Neural progenitor cell (in vitro differentiated cells): Measurements from ENCODE around the gene COL4A2. TPM values are rescaled to one million over a fixed set of nuclear protein-coding genes. Genes with fewer than 3 reads are reported as not detected.

Source experiments
- DNase-seq: peaks from one replicate; pipeline ENCODE4 v3.0.0-alpha.2; 2016; ENCODE audit warnings: low spot score
- H2AFZ ChIP-seq: fragments of 200-600 bp; sonication (generic); replicated peaks from 2 replicates; pipeline ENCODE4 v1.6.1; 2016; ENCODE audit warnings: antibody characterized with exemption
- H3F3A ChIP-seq: fragments of 200-600 bp; sonication (generic); 2 replicates; pipeline ENCODE4 v1.6.1; 2016; ENCODE audit warnings: antibody characterized with exemption, low read depth
- H3K27ac ChIP-seq: fragments of 200-600 bp; sonication (generic); 2 replicates; pipeline ENCODE4 v1.5.1; 2016; ENCODE audit warnings: mild to moderate bottlenecking
- H3K27me3 ChIP-seq: fragments of 200-600 bp; sonication (generic); 2 replicates; pipeline ENCODE4 v1.6.1; 2016; ENCODE audit warnings: mild to moderate bottlenecking, moderate library complexity
- H3K36me3 ChIP-seq: fragments of 200-600 bp; sonication (generic); 2 replicates; pipeline ENCODE4 v1.5.1; 2016
- H3K4me1 ChIP-seq: fragments of 200-600 bp; sonication (generic); 2 replicates; pipeline ENCODE4 v1.6.1; 2016; ENCODE audit warnings: mixed run types
- H3K4me2 ChIP-seq: fragments of 200-600 bp; sonication (generic); 2 replicates; pipeline ENCODE4 v1.6.1; 2016
- H3K4me3 ChIP-seq: fragments of 200-600 bp; sonication (generic); 2 replicates; pipeline ENCODE4 v1.5.1; 2016
- H3K79me2 ChIP-seq: fragments of 200-600 bp; sonication (generic); 2 replicates; pipeline ENCODE4 v1.6.1; 2016; ENCODE audit warnings: low read depth
- H3K9ac ChIP-seq: fragments of 200-600 bp; sonication (generic); 2 replicates; pipeline ENCODE4 v1.6.1; 2016
- H3K9me3 ChIP-seq: fragments of 200-600 bp; sonication (generic); 2 replicates; pipeline ENCODE4 v1.5.1; 2016; ENCODE audit warnings: low read depth
- H4K20me1 ChIP-seq: fragments of 200-600 bp; sonication (generic); 2 replicates; pipeline ENCODE4 v1.6.1; 2016; ENCODE audit warnings: low read depth
- H3K27ac Mint-ChIP-seq: 3 replicates; pipeline ENCODE4 v1.8.0; 2021; ENCODE audit warnings: mixed read lengths
- H3K27me3 Mint-ChIP-seq: 2 replicates; pipeline ENCODE4 v1.8.0; 2022; ENCODE audit warnings: low read depth, mild to moderate bottlenecking, inconsistent platforms, moderate library complexity, mixed read lengths; ENCODE audit not compliant: insufficient read depth
- H3K36me3 Mint-ChIP-seq: 3 replicates; pipeline ENCODE4 v1.8.0; 2021; ENCODE audit warnings: mixed read lengths
- H3K4me1 Mint-ChIP-seq: 3 replicates; pipeline ENCODE4 v1.8.0; 2021; ENCODE audit warnings: mixed read lengths
- H3K4me3 Mint-ChIP-seq: 3 replicates; pipeline ENCODE4 v1.8.0; 2021; ENCODE audit warnings: mild to moderate bottlenecking, moderate library complexity, mixed read lengths
- H3K9me3 Mint-ChIP-seq: 3 replicates; pipeline ENCODE4 v1.8.0; 2020; ENCODE audit warnings: mixed read lengths
- EZH2 ChIP-seq: fragments of 200-600 bp; sonication (generic); IDR thresholded peaks from 2 replicates; pipeline ENCODE4 v1.6.1; 2017; ENCODE audit warnings: antibody characterized with exemption, mild to moderate bottlenecking, moderate library complexity
- EZH2phosphoT487 ChIP-seq: fragments of 200-600 bp; sonication (generic); IDR thresholded peaks from 2 replicates; pipeline ENCODE4 v1.6.1; 2017; ENCODE audit warnings: antibody characterized with exemption
- total RNA-seq: library from RNA; depleted of rRNA; stranded (reverse); fragments of >200 nt; gene quantifications from 2 replicates; pipeline ENCODE4 v1.2.3, GENCODE V29; 2015; ENCODE audit warnings: low replicate concordance
- TF ChIP-seq, protein P1 (sequence below): fragments of 200-600 bp; sonication (generic); IDR thresholded peaks from 2 replicates; pipeline ENCODE4 v1.5.1; 2017; ENCODE audit warnings: antibody characterized with exemption, mild to moderate bottlenecking

The COL4A2 gene
- total RNA-seq, 1 donor from 2014 or later = 73.6 TPM

DNA sequence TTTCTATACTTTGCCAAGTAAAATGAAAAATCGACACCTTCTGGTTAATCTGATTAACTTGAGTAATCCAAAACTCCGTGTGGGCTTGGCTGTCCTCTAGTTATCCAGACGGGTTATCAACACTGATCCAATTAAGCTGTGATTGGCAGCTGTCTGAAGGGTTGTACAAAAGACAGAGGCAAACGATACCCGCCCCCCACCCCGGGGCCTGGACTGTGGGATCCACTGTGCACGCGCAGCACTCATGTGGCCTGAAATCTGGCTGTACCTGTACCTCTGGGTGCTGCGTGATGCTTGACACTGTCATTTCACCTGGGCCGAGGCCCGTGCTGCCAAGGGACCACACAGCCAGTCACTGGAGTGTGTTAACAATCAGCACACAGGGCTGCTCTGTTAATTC is 53.5 kb downstream of the COL4A2 start:
- Histone ChIP-seq H3F3A (no peaks in the 10 kb centered on the region), H4K20me1 (peaks cover 30% of the 10 kb centered on the region), H3K79me2 (no peaks in the 10 kb centered on the region), H3K9ac (no peak overlapping the region), H2AFZ (no peak overlapping the region), H3K36me3 (no peaks in the 10 kb centered on the region), H3K4me1 (peaks cover 8% of the 10 kb centered on the region), H3K27me3 (no peaks in the 10 kb centered on the region), H3K27ac (no peak overlapping the region), H3K4me2 (no peak overlapping the region), H3K9me3 (no peaks in the 10 kb centered on the region), H3K4me3 (no peak overlapping the region)
- H3K27ac Mint-ChIP-seq = peak overlapping the region; percentile 18
- H3K4me3 Mint-ChIP-seq = no peak overlapping the region
- no peaks in the 10 kb centered on the region for H3K9me3 Mint-ChIP-seq
- peak; percentile 48 for DNase-seq
- TF ChIP-seq EZH2phosphoT487 (no peak), EZH2 (no peak)
- TF ChIP-seq, protein P1, sequence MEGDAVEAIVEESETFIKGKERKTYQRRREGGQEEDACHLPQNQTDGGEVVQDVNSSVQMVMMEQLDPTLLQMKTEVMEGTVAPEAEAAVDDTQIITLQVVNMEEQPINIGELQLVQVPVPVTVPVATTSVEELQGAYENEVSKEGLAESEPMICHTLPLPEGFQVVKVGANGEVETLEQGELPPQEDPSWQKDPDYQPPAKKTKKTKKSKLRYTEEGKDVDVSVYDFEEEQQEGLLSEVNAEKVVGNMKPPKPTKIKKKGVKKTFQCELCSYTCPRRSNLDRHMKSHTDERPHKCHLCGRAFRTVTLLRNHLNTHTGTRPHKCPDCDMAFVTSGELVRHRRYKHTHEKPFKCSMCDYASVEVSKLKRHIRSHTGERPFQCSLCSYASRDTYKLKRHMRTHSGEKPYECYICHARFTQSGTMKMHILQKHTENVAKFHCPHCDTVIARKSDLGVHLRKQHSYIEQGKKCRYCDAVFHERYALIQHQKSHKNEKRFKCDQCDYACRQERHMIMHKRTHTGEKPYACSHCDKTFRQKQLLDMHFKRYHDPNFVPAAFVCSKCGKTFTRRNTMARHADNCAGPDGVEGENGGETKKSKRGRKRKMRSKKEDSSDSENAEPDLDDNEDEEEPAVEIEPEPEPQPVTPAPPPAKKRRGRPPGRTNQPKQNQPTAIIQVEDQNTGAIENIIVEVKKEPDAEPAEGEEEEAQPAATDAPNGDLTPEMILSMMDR = no peak
- peaks cover 4% of the 10 kb centered on the region for H3K27me3 Mint-ChIP-seq
- peaks cover 24% of the 10 kb centered on the region for H3K4me1 Mint-ChIP-seq
- peaks cover 21% of the 10 kb centered on the region for H3K36me3 Mint-ChIP-seq

- Histone ChIP-seq H3K4me2 (no peak overlapping the region), H3K79me2 (no peaks in the 10 kb centered on the region), H3K27me3 (no peaks in the 10 kb centered on the region), H3K9ac (no peak overlapping the region), H3F3A (no peaks in the 10 kb centered on the region), H3K36me3 (no peaks in the 10 kb centered on the region), H4K20me1 (peaks cover 31% of the 10 kb centered on the region), H3K27ac (no peak overlapping the region), H3K4me3 (no peak overlapping the region), H3K9me3 (no peaks in the 10 kb centered on the region), H3K4me1 (peaks cover 8% of the 10 kb centered on the region), H2AFZ (no peak overlapping the region)
- Mint-ChIP-seq H3K36me3 (peaks cover 25% of the 10 kb centered on the region), H3K4me1 (peaks cover 24% of the 10 kb centered on the region), H3K27me3 (peaks cover 2% of the 10 kb centered on the region), H3K27ac (no peak overlapping the region), H3K4me3 (no peak overlapping the region), H3K9me3 (no peaks in the 10 kb centered on the region)
- TF ChIP-seq EZH2phosphoT487 = no peak
- no peak for TF ChIP-seq EZH2
- TF ChIP-seq, protein P1 = no peak
- no peak for DNase-seq
Observed at GRCh38 chr13:110361365-110361911, 54.4 kb downstream of the COL4A2 start.

DNA sequence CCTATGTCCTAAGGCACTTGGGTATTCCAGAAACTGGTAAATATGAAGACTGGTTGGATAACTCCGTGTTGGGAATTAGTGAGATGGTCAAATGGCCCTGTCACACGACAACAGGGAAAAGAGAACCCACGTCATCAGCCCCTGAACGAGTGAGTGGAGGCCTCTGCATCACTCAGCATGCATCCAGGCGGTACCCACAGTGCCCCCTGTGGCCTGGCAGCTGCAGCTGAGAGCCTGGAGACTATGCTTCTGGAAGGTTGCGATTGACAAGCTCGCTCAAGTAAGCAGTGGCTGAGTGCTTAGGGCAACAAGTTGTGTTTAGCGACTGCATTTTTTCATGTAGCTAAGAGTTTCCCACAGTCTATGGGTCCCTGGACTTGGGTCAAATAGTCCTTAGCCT is 55.9 kb downstream of the COL4A2 start:
- Mint-ChIP-seq H3K4me3 (no peak overlapping the region), H3K9me3 (no peaks in the 10 kb centered on the region), H3K36me3 (peaks cover 16% of the 10 kb centered on the region), H3K27me3 (no peaks in the 10 kb centered on the region), H3K4me1 (peaks cover 23% of the 10 kb centered on the region), H3K27ac (no peak overlapping the region)
- Histone ChIP-seq H3K79me2 (no peaks in the 10 kb centered on the region), H3K4me1 (peaks cover 8% of the 10 kb centered on the region), H3K9me3 (no peaks in the 10 kb centered on the region), H3K9ac (no peak overlapping the region), H2AFZ (no peak overlapping the region), H3K4me3 (no peak overlapping the region), H3F3A (no peaks in the 10 kb centered on the region), H4K20me1 (peaks cover 33% of the 10 kb centered on the region), H3K36me3 (no peaks in the 10 kb centered on the region), H3K27ac (no peak overlapping the region), H3K4me2 (no peak overlapping the region), H3K27me3 (no peaks in the 10 kb centered on the region)
- TF ChIP-seq, protein P1 = peak; percentile 46
- no peak for TF ChIP-seq EZH2phosphoT487
- peak; percentile 29 for DNase-seq
